ENCODE data around the gene TENM4.

Gene TENM4

GRCh38 chr11:79147731-79148130 is 293.1 kb downstream of the TENM4 start:
- no peak for DNase-seq (ENCODE audit: low read depth)
- H3K4me3 ChIP-seq (ENCODE audit: control insufficient read depth, low read depth, low read length), result no peak overlapping the region
- no peak for TF ChIP-seq CTCF (IDR thresholded peaks at IDR 0.05; ENCODE audit: control insufficient read depth, insufficient read depth, low read depth, low read length, missing control alignments)

- DNase-seq (ENCODE audit: low read depth), result no peak
- H3K4me3 ChIP-seq (ENCODE audit: control insufficient read depth, low read depth, low read length), result no peak overlapping the region
- TF ChIP-seq CTCF (IDR thresholded peaks at IDR 0.05; ENCODE audit: control insufficient read depth, insufficient read depth, low read depth, low read length, missing control alignments), result no peak
These were observed 293.8 kb downstream of the TENM4 start for GRCh38 chr11:79147011-79147410.

GRCh38 chr11:79139900-79140299 is 300.9 kb downstream of the TENM4 start:
- no peak for DNase-seq (ENCODE audit: low read depth)
- H3K4me3 ChIP-seq (ENCODE audit: control insufficient read depth, low read depth, low read length), result no peak overlapping the region
- TF ChIP-seq CTCF (IDR thresholded peaks at IDR 0.05; ENCODE audit: control insufficient read depth, insufficient read depth, low read depth, low read length, missing control alignments), result no peak

GRCh38 chr11:79129702-79130101 is 311.1 kb downstream of the TENM4 start:
- TF ChIP-seq CTCF (IDR thresholded peaks at IDR 0.05; ENCODE audit: control insufficient read depth, insufficient read depth, low read depth, low read length, missing control alignments), result no peak
- H3K4me3 ChIP-seq (ENCODE audit: control insufficient read depth, low read depth, low read length), result no peak overlapping the region
- DNase-seq (ENCODE audit: low read depth), result no peak

- no peak overlapping the region for H3K4me3 ChIP-seq (ENCODE audit: control insufficient read depth, low read depth, low read length)
- no peak for DNase-seq (ENCODE audit: low read depth)
- TF ChIP-seq CTCF (IDR thresholded peaks at IDR 0.05; ENCODE audit: control insufficient read depth, insufficient read depth, low read depth, low read length, missing control alignments), result no peak
These were observed 312.5 kb downstream of the TENM4 start for GRCh38 chr11:79128291-79128690.

GRCh38 chr11:79122759-79123158 is 318.1 kb downstream of the TENM4 start:
- TF ChIP-seq CTCF (IDR thresholded peaks at IDR 0.05; ENCODE audit: control insufficient read depth, insufficient read depth, low read depth, low read length, missing control alignments), result no peak
- DNase-seq (ENCODE audit: low read depth), result no peak
- H3K4me3 ChIP-seq (ENCODE audit: control insufficient read depth, low read depth, low read length), result no peak overlapping the region

GRCh38 chr11:79121351-79121750 is 319.5 kb downstream of the TENM4 start:
- no peak for TF ChIP-seq CTCF (IDR thresholded peaks at IDR 0.05; ENCODE audit: control insufficient read depth, insufficient read depth, low read depth, low read length, missing control alignments)
- DNase-seq (ENCODE audit: low read depth), result no peak
- H3K4me3 ChIP-seq (ENCODE audit: control insufficient read depth, low read depth, low read length), result no peak overlapping the region
